H9 (cell line): ENCODE results near the gene PLXNA4. TPM values are rescaled to one million over a fixed set of nuclear protein-coding genes. Genes with fewer than 3 reads are reported as not detected.

Experiments used
- DNase-seq: peaks from one replicate; pipeline ENCODE4 v3.0.0-alpha.2; 2017
- H2AFZ ChIP-seq: one replicate; pipeline ENCODE4 v1.6.1; 2013; ENCODE audit warnings: mild to moderate bottlenecking, low read length, control low read depth, moderate library complexity
- H2AK5ac ChIP-seq: 2 replicates; pipeline ENCODE4 v1.6.1; 2013; ENCODE audit warnings: low read length, control low read depth, mixed read lengths; ENCODE audit not compliant: insufficient read length
- H2BK120ac ChIP-seq: one replicate; pipeline ENCODE4 v1.6.1; 2013; ENCODE audit warnings: low read depth, mild to moderate bottlenecking, low read length, control low read depth, inconsistent platforms; ENCODE audit not compliant: poor library complexity, severe bottlenecking
- H2BK12ac ChIP-seq: 2 replicates; pipeline ENCODE4 v1.6.1; 2013; ENCODE audit warnings: low read length, control low read depth, mixed read lengths, low read depth; ENCODE audit not compliant: insufficient read length
- H2BK15ac ChIP-seq: 2 replicates; pipeline ENCODE4 v1.6.1; 2013; ENCODE audit warnings: low read depth, low read length, control low read depth
- H2BK20ac ChIP-seq: one replicate; pipeline ENCODE4 v1.6.1; 2013; ENCODE audit warnings: low read depth, mild to moderate bottlenecking, low read length, control low read depth, inconsistent platforms; ENCODE audit not compliant: poor library complexity, severe bottlenecking
- H2BK5ac ChIP-seq: 2 replicates; pipeline ENCODE4 v1.6.1; 2013; ENCODE audit warnings: low read length, control low read depth, mixed read lengths; ENCODE audit not compliant: insufficient read length
- H3K14ac ChIP-seq: 2 replicates; pipeline ENCODE4 v1.6.1; 2013; ENCODE audit warnings: low read length, control low read depth; ENCODE audit not compliant: insufficient read depth
- H3K18ac ChIP-seq: 2 replicates; pipeline ENCODE4 v1.6.1; 2013; ENCODE audit warnings: low read depth, mild to moderate bottlenecking, mixed read lengths, low read length, control low read depth; ENCODE audit not compliant: insufficient read length
- H3K23ac ChIP-seq: 2 replicates; pipeline ENCODE4 v1.6.1; 2013; ENCODE audit warnings: low read length, control low read depth, mixed read lengths, low read depth; ENCODE audit not compliant: insufficient read length
- H3K23me2 ChIP-seq: 2 replicates; pipeline ENCODE4 v1.6.1; 2013; ENCODE audit warnings: low read depth, mild to moderate bottlenecking, mixed read lengths, low read length, control low read depth; ENCODE audit not compliant: insufficient read length, poor library complexity, severe bottlenecking
- H3K27ac ChIP-seq: 2 replicates; pipeline ENCODE4 v1.5.1; 2013; ENCODE audit warnings: low read length, control low read depth, mixed read lengths, low read depth; ENCODE audit not compliant: insufficient read length
- H3K27me3 ChIP-seq: 2 replicates; pipeline ENCODE4 v1.6.1; 2013; ENCODE audit warnings: low read length, control low read depth, inconsistent platforms; ENCODE audit not compliant: insufficient read depth
- H3K4ac ChIP-seq: 2 replicates; pipeline ENCODE4 v1.6.1; 2013; ENCODE audit warnings: low read depth, mild to moderate bottlenecking, control low read depth, inconsistent platforms, low read length, moderate library complexity
- H3K4me1 ChIP-seq: 2 replicates; pipeline ENCODE4 v1.6.1; 2013; ENCODE audit warnings: low read length, control low read depth, inconsistent platforms; ENCODE audit not compliant: insufficient read depth
- H3K4me2 ChIP-seq: 2 replicates; pipeline ENCODE4 v1.6.1; 2013; ENCODE audit warnings: low read length, control low read depth, mixed read lengths; ENCODE audit not compliant: insufficient read length, insufficient read depth
- H3K56ac ChIP-seq: 2 replicates; pipeline ENCODE4 v1.6.1; 2013; ENCODE audit warnings: low read depth, mild to moderate bottlenecking, mixed read lengths, low read length, control low read depth; ENCODE audit not compliant: insufficient read length
- H3K79me1 ChIP-seq: 2 replicates; pipeline ENCODE4 v1.6.1; 2013; ENCODE audit warnings: low read depth, mild to moderate bottlenecking, moderate library complexity, low read length, control low read depth, inconsistent platforms; ENCODE audit not compliant: insufficient read depth, poor library complexity, severe bottlenecking
- H3K79me2 ChIP-seq: 2 replicates; pipeline ENCODE4 v1.6.1; 2013; ENCODE audit warnings: low read length, control low read depth, inconsistent platforms; ENCODE audit not compliant: insufficient read depth
- H3K9ac ChIP-seq: 2 replicates; pipeline ENCODE4 v1.6.1; 2013; ENCODE audit warnings: low read length, control low read depth, mixed read lengths; ENCODE audit not compliant: insufficient read length; ENCODE audit errors: extremely low read depth
- H3K9me3 ChIP-seq: one replicate; pipeline ENCODE4 v1.6.1; 2013; ENCODE audit warnings: low read depth, low read length, inconsistent platforms; ENCODE audit not compliant: control insufficient read depth
- H3T11ph ChIP-seq: one replicate; pipeline ENCODE4 v1.6.1; 2013; ENCODE audit warnings: mild to moderate bottlenecking, low read length, control low read depth, inconsistent platforms
- H4K20me1 ChIP-seq: one replicate; pipeline ENCODE4 v1.6.1; 2013; ENCODE audit not compliant: control insufficient read depth, insufficient read length, insufficient read depth
- H4K5ac ChIP-seq: 2 replicates; pipeline ENCODE4 v1.6.1; 2013; ENCODE audit warnings: low read depth, mild to moderate bottlenecking, mixed read lengths, low read length, control low read depth; ENCODE audit not compliant: insufficient read length
- H4K8ac ChIP-seq: replicated peaks from 2 replicates; pipeline ENCODE4 v1.6.1; 2013; ENCODE audit warnings: low read length, control low read depth, mixed read lengths, low read depth; ENCODE audit not compliant: insufficient read length
- H4K91ac ChIP-seq: 2 replicates; pipeline ENCODE4 v1.6.1; 2013; ENCODE audit warnings: low read depth, mild to moderate bottlenecking, moderate library complexity, mixed read lengths, low read length, control low read depth; ENCODE audit not compliant: insufficient read length
- H3K27ac Mint-ChIP-seq, 3 experiments: 2 replicates in 2 of 3; 3 replicates in 1 of 3; pipeline ENCODE4 v1.8.0; 2020 to 2021; ENCODE audit warnings: mixed read lengths in 3 of 3, mild to moderate bottlenecking in 1 of 3, moderate library complexity in 1 of 3
- H3K27me3 Mint-ChIP-seq: 2 replicates; pipeline ENCODE4 v1.8.0; 2021; ENCODE audit warnings: low read depth, mild to moderate bottlenecking, moderate library complexity, mixed read lengths
- H3K36me3 Mint-ChIP-seq, 3 experiments: 2 replicates in 2 of 3; 3 replicates in 1 of 3; pipeline ENCODE4 v1.8.0; 2020 to 2021; ENCODE audit warnings: low read depth in 3 of 3, mixed read lengths in 3 of 3; ENCODE audit not compliant: insufficient read depth in 1 of 3
- H3K4me1 Mint-ChIP-seq, 2 experiments: 2 replicates each; pipeline ENCODE4 v1.8.0; 2020; ENCODE audit warnings: mixed read lengths in 2 of 2
- H3K4me3 Mint-ChIP-seq, 2 experiments: 2 replicates in 1 of 2; 3 replicates in 1 of 2; pipeline ENCODE4 v1.8.0; 2020 to 2021; ENCODE audit warnings: mild to moderate bottlenecking in 2 of 2, mixed read lengths in 2 of 2, moderate library complexity in 1 of 2
- H3K9me3 Mint-ChIP-seq, 2 experiments: 2 replicates in 1 of 2; 3 replicates in 1 of 2; pipeline ENCODE4 v1.8.0; 2020; ENCODE audit warnings: mild to moderate bottlenecking in 2 of 2, mixed read lengths in 2 of 2, moderate library complexity in 1 of 2
- CTCF ChIP-seq: fragments of 200-600 bp; sonication (generic); conservative IDR thresholded peaks from 3 replicates; pipeline ENCODE4 v1.8.0; 2021; ENCODE audit warnings: antibody characterized with exemption, mild to moderate bottlenecking
- WGBS: extraction: QIAGEN DNeasy Blood & Tissue Kit; methylation state at CpG from one replicate; pipeline ENCODE4 v1.1.7; 2013; ENCODE audit warnings: missing lambda C conversion rate, low lambda C conversion rate, mixed read lengths; ENCODE audit not compliant: insufficient read length; ENCODE audit errors: extremely low coverage; 5-methylcytosine and 5-hydroxymethylcytosine counted together
- total RNA-seq: library from RNA; stranded (reverse); gene quantifications from 2 replicates; pipeline ENCODE4 v1.2.1, GENCODE V29; 2021

The PLXNA4 gene
- total RNA-seq, 1 experiment from 2014 or later, result 0.35 TPM

- H3K23ac ChIP-seq, result no peak overlapping the region
- no peaks in the 10 kb centered on the region for H3K9me3 ChIP-seq
- Mint-ChIP-seq H3K4me1 (peaks cover 11 to 13% of the 10 kb centered on the region in 2 experiments), H3K9me3 (peaks cover 7 to 10% of the 10 kb centered on the region in 2 experiments), H3K36me3 (peaks cover 0 to 10% (median 4%) of the 10 kb centered on the region in 3 experiments; a peak in 3 of 7 replicates), H3K27me3 (peaks cover 3% of the 10 kb centered on the region; the same call in 1 of the 2 replicates), H3K27ac (no peak overlapping the region), H3K4me3 (no peak overlapping the region)
- no CpG with 5 or more reads among the region's 6 CpGs for WGBS
- H4K5ac ChIP-seq, result no peak overlapping the region
- no peak overlapping the region for H2BK5ac ChIP-seq
- DNase-seq, result no peak
- H3K79me1 ChIP-seq, result no peaks in the 10 kb centered on the region
- no peak overlapping the region for H3K27ac ChIP-seq
- H3K18ac ChIP-seq, result no peak overlapping the region
- H4K8ac ChIP-seq, result no peak overlapping the region
- H4K91ac ChIP-seq, result no peak overlapping the region
- no peak overlapping the region for H3K4ac ChIP-seq
- H3K9ac ChIP-seq, result no peak overlapping the region
- no peaks in the 10 kb centered on the region for H3K4me1 ChIP-seq
- no peaks in the 10 kb centered on the region for H3K79me2 ChIP-seq
- no peak overlapping the region for H3K4me2 ChIP-seq
- TF ChIP-seq CTCF, result no peak
- no peaks in the 10 kb centered on the region for H3K23me2 ChIP-seq
- no peak overlapping the region for H2BK120ac ChIP-seq
- H3K56ac ChIP-seq, result no peak overlapping the region
- H4K20me1 ChIP-seq, result no peaks in the 10 kb centered on the region
- no peak overlapping the region for H3T11ph ChIP-seq
- H2BK20ac ChIP-seq, result no peak overlapping the region
- H2AFZ ChIP-seq, result no peak overlapping the region
- no peaks in the 10 kb centered on the region; the same call in 1 of the 2 replicates for H3K27me3 ChIP-seq
- no peak overlapping the region for H3K14ac ChIP-seq
- no peak overlapping the region for H2BK15ac ChIP-seq
- no peak overlapping the region for H2AK5ac ChIP-seq
- no peak overlapping the region for H2BK12ac ChIP-seq
These were observed 335.3 kb downstream of the PLXNA4 start for GRCh38 chr7:132240821-132241422.
